Ramos (cell line): ENCODE measurements around the gene LENG9.

Experiments
- in situ Hi-C: fragments of 300-500 bp; cut with MboI; formaldehyde crosslinking; loops from one replicate; pipeline ENCODE4 v1.14.3; 2022; ENCODE audit warnings: low sequenced_read_pairs; ENCODE audit not compliant: unreplicated experiment

Gene LENG9

GRCh38 chr19:54460230-54461005 lies 3.2 kb downstream of the LENG9 start:
- in situ Hi-C loops: no loop called here

- in situ Hi-C loops: no loop called here
Measured at GRCh38 chr19:54459282-54460229, 4.0 kb downstream of the LENG9 start.

- in situ Hi-C loops: no loop called here
Measured at GRCh38 chr19:54458648-54459281, 4.8 kb downstream of the LENG9 start.

- in situ Hi-C loops: no loop called here
Measured at GRCh38 chr19:54457773-54458647, 5.6 kb downstream of the LENG9 start.

- in situ Hi-C loops: no loop called here
Measured at GRCh38 chr19:54456423-54457373, 6.9 kb downstream of the LENG9 start.

GRCh38 chr19:54455786-54456422 lies 7.7 kb downstream of the LENG9 start:
- in situ Hi-C loops: no loop called here

GRCh38 chr19:54454781-54455675 lies 8.6 kb downstream of the LENG9 start:
- in situ Hi-C loops: no loop called here

- in situ Hi-C loops: no loop called here
Measured at GRCh38 chr19:54453921-54454780, 9.4 kb downstream of the LENG9 start.

- in situ Hi-C loops: no loop called here
Measured at GRCh38 chr19:54452626-54453025, 11.0 kb downstream of the LENG9 start.

GRCh38 chr19:54451997-54452396 lies 11.6 kb downstream of the LENG9 start:
- in situ Hi-C loops: no loop called here

GRCh38 chr19:54451331-54451871 lies 12.2 kb downstream of the LENG9 start:
- in situ Hi-C loops: no loop called here

- in situ Hi-C loops: no loop called here
Measured at GRCh38 chr19:54449701-54450069, 13.9 kb downstream of the LENG9 start.

GRCh38 chr19:54448774-54449700 lies 14.5 kb downstream of the LENG9 start, which contains the start of gene LENG8:
LENG8 (plus strand) TSS chr19:54449199; CDS start chr19:54451345, 2,146 bp downstream.
- in situ Hi-C loops: no loop called here

- in situ Hi-C loops: no loop called here
Measured at GRCh38 chr19:54448040-54448773, 15.4 kb downstream of the LENG9 start.
